HG03196 (cell line): ENCODE data around the gene GRWD1.

Experiments used
- ATAC-seq: cut with Tn5 transposase; IDR thresholded peaks from one replicate; pipeline ENCODE4 v1.9.1; 2021; ENCODE audit not compliant: unreplicated experiment

GRWD1 gene

GRCh38 chr19:48455908-48456562, 10.3 kb downstream of the GRWD1 start:
- ATAC-seq: no peak

GRCh38 chr19:48456864-48457263, 11.1 kb downstream of the GRWD1 start:
- no peak for ATAC-seq

- ATAC-seq: no peak
Observed at GRCh38 chr19:48458016-48458415, 12.2 kb downstream of the GRWD1 start.

DNA sequence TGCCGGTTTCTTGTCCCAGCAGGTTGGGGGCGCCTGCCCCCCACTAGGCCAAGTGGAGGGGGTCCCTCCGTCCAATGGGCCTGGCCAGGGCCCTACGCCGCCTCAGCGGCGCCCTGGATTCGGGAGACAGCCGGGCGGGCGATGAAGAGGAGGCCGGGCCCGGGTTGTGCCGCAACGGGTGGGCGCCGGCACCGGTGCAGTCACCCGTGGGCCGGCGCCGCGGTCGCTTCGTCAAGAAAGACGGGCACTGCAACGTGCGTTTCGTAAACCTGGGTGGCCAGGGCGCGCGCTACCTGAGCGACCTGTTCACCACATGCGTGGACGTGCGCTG, 15.8 kb downstream of the GRWD1 start:
- no peak for ATAC-seq

GRCh38 chr19:48461982-48462655, 16.3 kb downstream of the GRWD1 start:
- no peak for ATAC-seq

GRCh38 chr19:48465215-48465614, 19.4 kb downstream of the GRWD1 start:
- ATAC-seq: no peak

GRCh38 chr19:48466561-48467325, 21.0 kb downstream of the GRWD1 start:
- no peak for ATAC-seq

GRCh38 chr19:48468772-48469288, 23.0 kb downstream of the GRWD1 start:
- ATAC-seq: peak; percentile 86

DNA sequence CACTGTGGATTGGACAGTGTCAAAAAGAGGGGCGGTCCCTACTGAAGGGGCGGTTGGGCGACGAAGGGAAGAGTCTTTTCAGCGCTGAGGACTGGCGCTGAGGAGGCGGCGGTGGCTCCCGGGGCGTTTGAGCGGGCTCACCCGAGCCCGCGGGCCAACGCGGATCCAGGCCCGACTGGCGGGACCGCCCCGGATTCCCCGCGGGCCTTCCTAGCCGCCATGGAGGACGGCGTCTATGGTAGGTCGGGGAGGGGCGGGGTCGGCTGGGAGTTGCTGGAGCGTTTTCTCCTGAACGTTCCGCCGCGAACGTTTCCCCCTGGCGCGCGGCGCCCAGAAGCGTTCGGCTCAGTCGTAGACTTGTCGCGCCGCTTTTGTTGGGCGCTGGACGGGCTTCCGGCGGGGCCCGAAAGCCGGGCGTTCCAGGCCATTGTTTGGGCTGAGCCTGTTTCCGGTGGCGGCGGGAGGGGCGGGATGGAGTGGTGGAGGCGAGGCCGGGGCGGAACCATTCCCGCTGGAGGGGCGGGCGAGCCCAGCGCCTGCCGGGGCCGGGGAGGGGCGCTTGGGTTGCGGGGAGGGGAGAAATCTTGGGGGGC, 23.6 kb downstream of the GRWD1 start, which contains the start of gene CYTH2:
Gene CYTH2, plus strand, starts transcription at position 81 of the 593 bp plus-strand sequence. Its CDS starts 139 bp downstream, at position 220.
- peak; percentile 27 for ATAC-seq

- no peak for ATAC-seq
Observed at GRCh38 chr19:48469934-48470680, 24.3 kb downstream of the GRWD1 start.

DNA sequence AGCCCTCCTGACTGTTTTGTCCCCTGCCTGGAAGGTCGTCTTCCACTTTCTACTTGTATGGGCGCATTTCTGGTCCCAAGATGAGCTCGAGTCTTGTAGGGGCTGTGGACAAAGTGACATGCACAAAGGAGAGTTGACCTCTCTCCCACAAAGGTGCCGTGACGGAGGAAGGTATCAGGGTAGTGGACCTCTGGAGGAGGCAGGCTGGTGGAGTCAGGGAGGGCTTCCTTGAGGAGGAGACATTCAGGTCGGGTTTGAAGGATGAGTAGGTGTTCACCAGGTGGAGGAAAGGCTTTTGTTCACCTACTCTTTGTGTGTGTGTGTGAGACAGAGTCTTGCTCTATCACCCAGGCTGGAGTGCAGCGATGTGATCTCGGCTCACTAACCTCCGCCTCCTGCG, 25.1 kb downstream of the GRWD1 start:
- ATAC-seq: no peak

DNA sequence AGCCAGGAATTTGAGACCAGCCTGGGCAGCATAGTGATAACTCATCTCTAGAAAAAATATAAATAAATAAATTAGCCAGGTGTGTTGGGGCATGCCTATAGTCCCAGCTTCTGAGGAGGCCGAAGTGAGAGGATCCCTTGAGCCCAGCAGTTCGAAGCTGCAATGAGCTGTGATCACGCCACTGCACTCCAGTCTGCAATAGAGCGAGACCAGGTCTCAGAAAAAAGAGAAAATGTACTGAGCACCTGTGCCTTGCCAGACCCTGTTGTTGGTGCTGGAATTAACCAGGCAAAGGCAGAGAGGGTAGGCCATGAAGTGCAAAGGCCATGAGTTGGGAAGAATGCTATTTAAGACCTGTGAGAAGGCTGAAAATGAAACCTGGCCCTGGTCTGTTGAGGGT, 26.1 kb downstream of the GRWD1 start:
- no peak for ATAC-seq

GRCh38 chr19:48473161-48473966, 27.6 kb downstream of the GRWD1 start:
- ATAC-seq: no peak

DNA sequence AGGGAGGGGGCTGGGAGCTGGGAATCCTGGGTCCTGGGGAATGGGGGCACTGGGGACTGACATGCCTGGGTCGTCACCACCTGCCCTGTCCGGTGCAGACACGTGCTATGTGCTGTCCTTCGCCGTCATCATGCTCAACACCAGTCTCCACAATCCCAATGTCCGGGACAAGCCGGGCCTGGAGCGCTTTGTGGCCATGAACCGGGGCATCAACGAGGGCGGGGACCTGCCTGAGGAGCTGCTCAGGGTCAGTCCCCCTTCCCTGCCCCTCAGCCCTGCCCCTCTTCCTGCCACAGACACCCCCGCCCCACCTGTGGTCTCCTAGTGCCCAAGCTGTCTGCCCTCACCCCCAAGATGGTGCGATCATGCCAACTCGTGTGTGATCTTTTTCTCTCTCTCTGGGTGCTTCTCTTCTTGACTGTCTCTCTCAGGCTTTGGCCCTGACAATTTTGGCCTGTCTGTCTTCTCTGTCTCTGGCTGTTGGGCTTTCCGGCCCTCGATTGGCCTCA, 28.4 kb downstream of the GRWD1 start:
- ATAC-seq: no peak

- no peak for ATAC-seq
Observed at GRCh38 chr19:48475369-48476068, 29.7 kb downstream of the GRWD1 start.

DNA sequence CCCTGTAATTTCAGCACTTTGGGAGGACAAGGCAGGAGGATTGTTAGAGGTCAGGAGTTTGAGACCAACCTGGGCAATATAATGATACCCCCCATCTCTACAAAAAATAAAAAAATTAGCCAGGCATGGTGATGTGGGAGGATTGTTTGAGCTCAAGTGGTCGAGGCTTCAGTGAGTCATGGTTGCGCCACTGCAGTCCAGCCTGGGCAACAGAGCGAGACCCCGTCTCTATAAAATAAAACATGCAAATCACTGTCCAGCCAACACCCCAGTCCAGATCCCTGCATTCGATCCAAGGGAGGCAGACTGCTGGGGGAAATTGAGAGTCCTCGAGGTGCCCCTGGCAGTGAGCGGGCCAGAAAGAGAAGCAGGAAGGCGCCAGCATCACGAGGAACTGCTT, 30.4 kb downstream of the GRWD1 start:
- no peak for ATAC-seq

GRCh38 chr19:48477067-48477685, 31.4 kb downstream of the GRWD1 start:
- no peak for ATAC-seq

GRCh38 chr19:48477698-48478338, 32.0 kb downstream of the GRWD1 start:
- no peak for ATAC-seq
